CD4-positive, alpha-beta T cell treated with Interleukin-4 for 4 hours (primary cell): ENCODE results near the gene MAGEH1.
A peak's percentile ranks its signal among the peaks of the same experiment; 100 is the strongest.
"Not testable (repeated sequence)": the region's sequence is repeated elsewhere in the genome, so short reads cannot be mapped to it uniquely, and the experiment has no call there.

Experiments used
- DNase-seq: peaks from one replicate; pipeline ENCODE4 v3.0.0-alpha.2; 2020

Gene MAGEH1, protein sequence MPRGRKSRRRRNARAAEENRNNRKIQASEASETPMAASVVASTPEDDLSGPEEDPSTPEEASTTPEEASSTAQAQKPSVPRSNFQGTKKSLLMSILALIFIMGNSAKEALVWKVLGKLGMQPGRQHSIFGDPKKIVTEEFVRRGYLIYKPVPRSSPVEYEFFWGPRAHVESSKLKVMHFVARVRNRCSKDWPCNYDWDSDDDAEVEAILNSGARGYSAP

DNA sequence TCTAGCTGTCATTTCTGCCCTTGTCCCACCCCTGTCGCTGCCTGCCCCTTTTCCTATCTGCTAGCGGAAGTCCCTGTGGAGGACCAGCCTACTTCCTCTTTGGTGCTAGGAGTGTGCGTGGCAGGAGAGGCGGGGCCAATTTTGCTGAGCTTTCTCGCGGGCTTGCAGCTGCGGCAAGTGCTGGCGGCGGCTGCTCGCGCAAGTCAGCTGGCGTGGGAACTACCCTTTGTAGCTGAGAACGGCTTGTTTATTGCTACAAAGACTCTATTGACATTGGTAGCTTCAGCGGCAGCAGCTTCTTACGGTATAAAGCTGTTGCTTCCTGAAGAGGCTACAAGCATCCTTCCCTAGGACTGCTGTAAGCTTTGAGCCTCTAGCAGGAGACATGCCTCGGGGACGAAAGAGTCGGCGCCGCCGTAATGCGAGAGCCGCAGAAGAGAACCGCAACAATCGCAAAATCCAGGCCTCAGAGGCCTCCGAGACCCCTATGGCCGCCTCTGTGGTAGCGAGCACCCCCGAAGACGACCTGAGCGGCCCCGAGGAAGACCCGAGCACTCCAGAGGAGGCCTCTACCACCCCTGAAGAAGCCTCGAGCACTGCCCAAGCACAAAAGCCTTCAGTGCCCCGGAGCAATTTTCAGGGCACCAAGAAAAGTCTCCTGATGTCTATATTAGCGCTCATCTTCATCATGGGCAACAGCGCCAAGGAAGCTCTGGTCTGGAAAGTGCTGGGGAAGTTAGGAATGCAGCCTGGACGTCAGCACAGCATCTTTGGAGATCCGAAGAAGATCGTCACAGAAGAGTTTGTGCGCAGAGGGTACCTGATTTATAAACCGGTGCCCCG is at the start of gene MAGEH1:
Gene MAGEH1, plus strand, starts transcription at position 138 of the 843 bp plus-strand sequence. Its CDS starts 248 bp downstream, at position 386.
- DNase-seq = peak; percentile 81

DNA sequence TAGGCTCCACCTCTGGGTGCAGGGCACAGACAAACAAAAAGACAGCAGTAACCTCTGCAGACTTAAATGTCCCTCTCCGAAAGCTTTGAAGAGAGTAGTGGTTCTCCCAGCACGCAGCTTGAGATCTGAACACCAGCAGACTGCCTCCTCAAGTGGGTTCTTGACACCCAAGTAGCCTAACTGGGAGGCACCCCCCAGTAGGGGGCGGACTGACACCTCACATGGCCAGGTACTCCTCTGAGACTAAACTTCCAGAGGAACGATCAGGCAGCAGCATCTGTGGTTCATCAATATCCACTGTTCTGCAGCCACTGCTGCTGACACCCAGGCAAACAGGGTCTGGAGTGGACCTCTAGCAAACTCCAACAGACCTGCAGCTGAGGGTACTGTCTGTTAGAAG is 24.8 kb upstream of the MAGEH1 start:
- DNase-seq = peak; percentile 8

DNA sequence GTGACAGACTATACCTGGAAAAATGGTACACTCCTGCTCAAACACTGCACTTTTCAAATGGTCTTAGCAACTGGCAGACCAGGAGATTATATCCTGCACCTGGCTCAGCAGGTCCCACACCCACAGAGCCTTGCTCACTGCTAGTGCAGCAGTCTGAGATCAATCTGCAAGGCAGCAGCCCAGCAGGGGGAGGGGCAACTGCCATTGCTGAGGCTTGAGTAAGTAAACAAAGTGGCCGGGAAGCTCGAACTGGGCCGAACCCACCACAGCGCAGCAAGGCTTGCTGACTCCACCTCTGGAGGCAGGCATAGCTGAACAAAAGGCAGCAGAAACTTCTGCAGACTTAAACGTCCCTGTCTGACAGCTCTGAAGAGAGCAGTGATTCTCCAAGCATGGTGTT is 8.5 kb upstream of the MAGEH1 start:
- not testable (repeated sequence) for DNase-seq

DNA sequence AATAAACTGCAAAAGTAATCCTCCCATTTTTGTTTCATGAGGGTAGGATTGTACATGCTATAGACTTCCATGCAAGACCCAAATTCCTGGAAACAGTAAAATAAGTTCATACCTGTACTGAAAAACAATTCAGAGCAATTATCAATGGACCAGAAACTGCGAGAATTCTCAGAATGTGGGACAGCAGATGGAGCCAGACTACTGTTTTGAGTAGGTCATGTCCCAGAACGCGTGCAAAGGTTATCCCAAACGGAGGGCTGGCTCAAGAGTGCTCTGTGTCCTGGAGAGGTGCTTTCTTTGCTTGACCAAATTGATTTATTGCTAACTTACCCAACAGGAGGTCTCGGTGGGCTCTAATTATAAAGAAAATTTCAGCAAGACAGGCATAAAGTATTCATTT is 1.7 kb upstream of the MAGEH1 start:
- DNase-seq = no peak

DNA sequence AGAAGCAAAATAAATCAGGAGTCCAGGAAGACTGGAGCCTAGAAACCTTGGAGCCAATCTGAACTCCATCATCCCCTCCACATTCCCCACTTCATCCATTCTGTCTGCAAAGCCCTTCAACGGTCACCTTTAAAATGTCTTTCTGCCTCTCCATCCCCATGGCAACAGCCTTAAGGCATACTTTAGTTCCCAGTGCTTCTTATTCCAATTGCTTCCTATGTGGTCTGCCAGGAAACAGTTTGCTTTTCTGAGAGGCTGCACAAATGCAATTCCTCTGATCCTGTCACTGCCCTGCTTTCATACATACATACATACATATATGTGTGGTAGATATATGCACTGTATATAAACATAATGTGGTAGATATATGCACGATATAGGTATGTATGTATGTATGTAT is 786 bp upstream of the MAGEH1 start:
- DNase-seq = no peak

DNA sequence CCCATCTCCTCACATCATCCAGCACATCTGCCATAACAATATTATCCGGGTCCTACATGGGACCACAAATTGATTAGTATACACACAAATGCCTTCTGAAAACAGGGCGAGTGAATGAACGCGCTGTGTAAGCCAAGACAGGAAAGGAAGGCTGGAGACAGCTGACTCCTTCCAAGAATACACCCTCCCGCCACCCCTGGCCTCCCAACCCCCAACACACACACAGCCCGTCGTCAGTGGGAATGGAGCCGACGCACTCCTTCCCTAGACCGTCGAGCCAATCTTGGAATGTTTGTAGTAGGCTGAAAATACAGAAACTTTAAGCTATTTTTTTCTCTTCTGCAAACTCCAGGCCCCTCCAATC is 319 bp upstream of the MAGEH1 start:
- DNase-seq = no peak

DNA sequence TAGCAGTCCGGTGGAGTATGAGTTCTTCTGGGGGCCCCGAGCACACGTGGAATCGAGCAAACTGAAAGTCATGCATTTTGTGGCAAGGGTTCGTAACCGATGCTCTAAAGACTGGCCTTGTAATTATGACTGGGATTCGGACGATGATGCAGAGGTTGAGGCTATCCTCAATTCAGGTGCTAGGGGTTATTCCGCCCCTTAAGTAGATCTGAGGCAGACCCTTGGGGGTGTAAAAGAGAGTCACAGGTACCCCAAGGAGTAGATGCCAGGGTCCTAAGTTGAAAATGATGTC is 852 bp downstream of the MAGEH1 start:
- no peak for DNase-seq

DNA sequence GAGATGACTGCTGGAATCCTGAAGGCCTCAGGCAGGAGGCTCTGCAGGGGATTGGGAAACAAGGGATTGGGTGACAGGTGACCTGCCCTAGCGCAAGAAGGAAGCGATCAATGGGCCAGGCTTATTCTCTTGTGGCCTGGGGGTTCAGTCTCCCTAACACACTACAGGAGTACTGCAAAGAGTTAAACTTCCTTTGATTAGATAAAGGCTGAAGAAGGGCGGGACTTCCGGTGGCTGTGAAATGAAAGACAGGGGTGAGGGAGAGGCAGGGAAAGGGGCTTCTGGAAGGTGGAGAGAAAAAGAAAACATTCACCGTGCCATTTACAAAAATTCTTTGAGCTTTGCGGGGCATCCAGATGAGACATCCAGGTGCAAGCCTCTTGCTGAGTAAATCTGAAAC is 3.8 kb downstream of the MAGEH1 start:
- DNase-seq = not testable (repeated sequence)

DNA sequence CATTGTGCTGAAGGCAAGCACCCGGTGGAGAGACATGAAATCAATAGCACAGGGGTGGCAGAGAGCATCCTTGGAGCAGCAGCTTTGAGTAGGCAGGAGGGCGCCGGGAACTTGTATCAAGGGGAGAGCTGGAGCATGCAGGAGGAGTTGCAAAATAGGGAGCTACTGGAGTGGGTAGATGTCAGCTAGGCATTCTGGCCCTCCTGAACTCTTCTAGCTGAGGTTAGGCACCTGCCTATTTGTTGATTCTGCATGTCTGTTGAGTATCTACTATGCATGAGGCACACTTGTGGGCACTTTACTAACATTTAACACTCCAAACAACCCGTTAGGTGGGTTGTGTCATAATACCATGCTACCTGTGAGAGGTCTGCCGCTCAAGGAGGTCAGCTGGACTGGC is 7.5 kb downstream of the MAGEH1 start:
- not testable (repeated sequence) for DNase-seq

DNA sequence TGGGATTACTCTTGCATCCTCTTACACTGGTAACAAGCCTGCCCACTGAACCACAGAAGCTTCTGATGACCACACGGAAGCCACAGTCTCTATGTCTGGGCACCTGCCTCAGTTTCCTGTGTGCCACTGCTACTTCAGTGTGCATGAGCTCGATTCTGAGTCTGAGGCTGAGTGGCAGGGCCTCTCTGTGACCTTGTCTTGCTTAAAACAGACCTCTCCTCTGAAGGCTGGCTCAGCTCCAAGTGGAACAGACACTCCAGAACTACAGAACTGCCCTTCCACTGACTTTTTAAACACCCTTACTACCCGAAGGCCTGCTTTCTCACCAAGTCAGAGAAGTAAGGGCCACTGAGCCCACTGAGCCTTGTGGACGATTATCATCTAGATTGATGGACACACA is 8.0 kb downstream of the MAGEH1 start:
- not testable (repeated sequence) for DNase-seq

DNA sequence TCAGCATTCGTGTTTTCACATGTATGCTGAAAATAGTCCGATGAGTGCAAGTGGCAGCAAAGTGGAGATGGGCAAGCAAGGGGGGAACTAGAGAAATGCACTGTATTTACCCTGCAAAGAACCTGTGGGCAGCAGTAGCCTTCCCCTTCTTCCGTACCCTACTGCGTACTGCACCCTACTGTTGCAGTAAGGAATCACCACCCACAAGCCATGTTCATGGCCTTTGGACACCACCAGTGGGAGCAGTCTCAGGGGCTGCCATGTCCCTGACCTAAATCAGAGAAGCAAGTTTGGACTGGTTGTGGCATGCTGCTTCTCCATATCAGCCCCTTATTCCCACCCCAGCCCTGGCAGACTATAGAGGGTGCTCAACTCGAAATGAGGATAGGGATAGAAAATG is 12.1 kb downstream of the MAGEH1 start:
- not testable (repeated sequence) for DNase-seq

DNA sequence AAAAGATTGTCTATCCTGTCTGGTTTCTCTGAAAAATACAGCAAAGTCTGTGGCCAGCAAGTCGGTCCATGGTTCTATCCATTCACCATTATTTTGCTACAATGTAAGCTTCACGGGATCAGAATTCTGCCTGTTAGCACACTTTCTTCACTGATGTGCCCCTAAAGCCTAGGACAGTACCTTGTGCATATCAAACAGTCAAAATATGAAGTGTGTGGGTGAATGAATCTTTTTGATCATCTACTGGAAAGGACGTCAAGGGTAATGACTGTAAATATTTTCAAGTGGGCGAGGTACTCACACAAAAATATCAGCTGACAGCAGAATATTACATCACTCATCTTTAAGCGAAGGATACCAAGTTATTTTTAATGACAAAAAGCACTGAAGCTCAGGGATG is 13.2 kb downstream of the MAGEH1 start:
- DNase-seq = not testable (repeated sequence)

DNA sequence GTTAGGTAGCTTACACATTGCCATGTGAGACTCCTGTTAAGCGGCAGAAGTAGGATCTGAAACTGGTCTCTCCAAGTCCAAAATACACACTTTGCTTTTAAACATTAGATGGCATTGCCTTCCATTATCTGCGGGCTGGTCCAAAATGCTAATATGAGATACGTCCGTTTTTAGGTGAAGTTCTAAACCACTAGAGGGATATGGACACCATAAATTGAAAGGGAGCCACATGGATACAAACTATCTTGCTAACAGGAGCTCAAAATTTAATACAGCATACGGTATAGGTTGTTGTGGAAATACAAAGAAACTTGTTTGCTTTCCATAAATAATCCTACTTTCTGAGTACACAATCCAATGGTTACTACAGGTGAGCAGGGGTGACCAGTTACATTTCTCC is 13.9 kb downstream of the MAGEH1 start:
- DNase-seq = not testable (repeated sequence)

DNA sequence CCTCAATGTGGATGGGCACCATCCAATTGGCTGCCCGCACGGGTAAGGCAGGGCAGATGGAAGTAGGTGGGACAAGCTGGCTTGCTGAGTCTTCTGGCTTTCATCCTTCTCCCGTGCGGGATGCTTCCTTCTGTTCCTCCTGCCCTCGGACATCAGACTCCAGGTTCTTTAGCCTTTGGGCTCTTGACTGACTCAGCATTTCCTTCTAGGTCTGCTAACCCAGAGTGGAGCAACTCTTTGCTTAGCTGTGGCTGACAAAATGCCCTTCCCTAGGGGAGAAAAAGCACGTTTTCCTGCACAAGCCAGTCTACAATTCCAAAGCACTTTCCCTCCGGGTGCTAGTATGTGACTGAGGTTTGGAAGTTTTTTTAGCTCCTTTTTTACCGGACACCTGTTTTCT is 28.0 kb downstream of the MAGEH1 start:
- not testable (repeated sequence) for DNase-seq

DNA sequence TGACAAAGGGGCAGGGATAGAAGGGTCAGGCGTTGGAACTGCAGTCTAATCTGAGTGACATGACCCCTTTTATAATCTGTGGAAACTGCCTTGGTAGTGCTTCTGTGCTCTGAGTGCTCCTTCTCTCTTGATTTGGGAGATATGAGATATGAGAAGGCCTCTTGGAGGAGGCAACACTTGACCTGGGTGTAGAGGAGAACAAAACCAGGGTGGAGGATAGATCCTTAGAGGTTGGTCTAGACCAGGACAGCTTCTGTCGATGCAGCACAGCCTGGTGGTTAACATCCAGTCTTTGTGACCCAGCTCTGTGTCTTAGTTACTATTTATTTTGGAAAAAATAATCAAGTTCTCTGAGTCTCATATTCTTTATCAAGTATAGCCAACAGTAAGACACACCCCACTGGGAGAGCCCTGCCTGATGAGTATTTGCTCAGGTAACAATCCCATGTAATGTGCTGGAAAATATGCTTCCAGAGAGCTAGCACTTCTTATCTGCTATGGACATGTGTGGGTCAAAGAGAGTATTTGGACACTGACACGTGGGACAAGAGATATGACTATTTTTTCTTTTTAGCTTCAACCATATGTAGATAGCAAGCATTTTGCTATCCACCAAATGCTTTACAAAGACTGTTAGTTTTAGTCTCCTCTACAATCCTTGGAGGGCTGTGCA is 28.6 kb downstream of the MAGEH1 start:
- DNase-seq = no peak

DNA sequence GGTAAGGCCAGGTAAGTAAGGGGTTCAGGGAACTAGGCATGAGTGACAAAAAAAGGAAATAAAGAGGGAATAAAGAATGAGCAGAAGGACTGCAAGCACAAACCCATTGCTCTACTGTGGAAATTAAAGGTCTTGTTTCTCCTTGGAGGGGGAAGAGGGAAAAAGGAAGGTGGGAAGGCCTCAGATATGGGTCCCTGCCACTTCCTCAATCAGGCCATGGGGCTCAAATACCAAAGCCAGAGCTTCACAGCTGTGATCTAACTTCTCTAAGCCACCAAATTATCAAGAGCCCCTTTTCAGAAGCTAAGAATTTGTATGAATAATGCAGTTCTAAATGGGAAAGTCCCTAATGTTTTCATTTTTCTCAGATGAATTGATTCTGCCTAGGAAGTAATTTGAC is 33.0 kb downstream of the MAGEH1 start:
- no peak for DNase-seq

DNA sequence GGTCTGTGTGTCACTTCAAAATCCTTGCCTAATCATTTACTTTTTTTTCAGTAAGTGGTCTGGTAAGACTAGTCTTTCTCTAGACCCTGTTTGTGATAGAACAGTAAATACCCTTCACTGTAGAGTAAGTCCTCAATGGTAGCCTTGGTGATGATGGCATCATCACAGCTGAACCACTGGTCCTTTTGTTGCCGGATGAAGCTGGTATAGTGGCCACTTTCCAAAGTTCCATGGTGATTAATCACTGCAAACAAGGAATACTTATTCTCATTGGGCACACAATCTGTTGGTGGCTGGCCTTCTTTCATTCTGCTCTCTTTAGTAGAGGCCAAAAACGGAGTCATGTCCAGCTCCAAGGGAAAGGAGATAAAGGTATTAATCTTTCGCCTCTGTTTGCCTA is 34.8 kb downstream of the MAGEH1 start:
- no peak for DNase-seq

DNA sequence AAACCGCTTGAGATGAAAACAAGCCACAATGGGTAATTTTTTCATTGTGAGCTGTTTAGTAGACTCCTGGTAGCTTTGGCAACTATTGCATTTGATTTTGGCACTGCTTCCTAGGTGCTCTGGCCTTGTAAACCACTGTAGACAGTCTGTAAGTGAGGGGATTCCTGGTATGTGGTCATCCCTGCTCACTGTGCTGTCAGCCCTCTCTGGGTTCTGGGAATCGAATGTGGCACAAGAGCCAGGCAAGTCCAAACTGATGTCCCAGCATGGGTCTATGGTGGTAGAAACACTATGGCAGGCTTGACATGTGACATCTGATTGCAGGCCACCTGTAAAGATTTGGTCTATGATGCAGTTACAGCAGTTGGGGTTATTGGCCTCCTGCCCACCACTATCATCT is 35.2 kb downstream of the MAGEH1 start:
- no peak for DNase-seq

DNA sequence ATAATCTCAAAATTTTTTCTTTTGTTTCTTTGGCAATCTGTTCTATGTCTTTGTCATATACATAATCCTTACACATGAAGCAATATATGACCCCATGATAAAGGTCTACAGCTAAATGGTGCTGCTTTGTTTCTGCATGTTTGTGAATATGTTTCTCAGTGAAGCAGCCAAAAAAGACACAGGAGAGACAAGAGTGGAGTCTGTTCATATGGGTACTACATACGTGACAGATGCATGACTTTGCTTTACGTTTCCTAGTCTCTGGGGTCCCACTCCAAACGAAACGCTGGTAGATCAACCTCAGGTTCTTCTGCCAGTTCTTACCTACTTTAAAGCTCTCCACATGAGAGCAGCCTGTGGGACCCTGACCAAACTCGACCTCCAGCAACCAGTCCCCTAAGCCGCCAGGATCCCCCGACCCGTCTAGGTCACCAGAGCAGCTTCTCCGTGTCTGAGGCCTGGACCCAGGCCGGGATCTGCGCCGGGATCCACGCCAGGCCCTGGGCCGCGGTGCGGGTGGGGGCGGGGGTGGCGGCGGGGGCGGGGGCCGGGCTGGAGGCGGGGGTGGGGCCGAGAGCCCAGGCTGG is 36.2 kb downstream of the MAGEH1 start:
- no peak for DNase-seq

DNA sequence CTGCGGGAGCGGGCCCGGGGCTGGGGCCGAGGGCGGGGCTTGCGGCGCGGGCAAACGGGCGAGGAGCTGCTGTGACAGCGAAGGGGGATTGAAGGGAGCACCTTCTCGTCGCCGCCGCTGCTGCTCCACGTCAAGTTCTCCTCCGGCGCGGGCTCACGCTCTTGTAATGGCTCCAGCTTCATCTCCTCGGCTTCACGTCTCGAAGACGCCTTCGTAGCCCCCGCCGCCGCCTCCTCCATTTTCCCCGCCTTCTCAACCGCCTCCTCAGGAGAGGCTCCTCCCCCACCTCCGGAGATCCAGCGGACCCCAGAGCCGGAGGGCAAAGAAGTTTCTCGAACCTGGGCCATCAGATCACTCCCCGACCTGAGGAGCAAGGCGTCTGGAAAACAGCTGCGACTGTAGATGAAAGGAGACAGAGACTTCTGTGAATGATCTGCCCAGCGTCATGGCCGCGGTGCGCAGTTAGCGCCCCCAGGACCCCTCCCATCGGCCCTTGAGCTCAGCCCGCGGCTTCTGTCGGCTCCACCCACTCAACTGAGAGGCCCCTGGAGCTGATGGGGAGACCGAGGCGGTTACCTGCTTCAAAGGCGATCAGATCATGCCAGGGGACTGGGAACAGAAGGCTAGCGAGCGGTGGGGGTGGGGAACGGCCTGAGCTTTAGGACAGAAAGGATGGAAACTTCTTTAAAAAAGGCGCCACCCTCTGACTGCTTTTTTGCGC is 36.8 kb downstream of the MAGEH1 start:
- DNase-seq = peak; percentile 52

DNA sequence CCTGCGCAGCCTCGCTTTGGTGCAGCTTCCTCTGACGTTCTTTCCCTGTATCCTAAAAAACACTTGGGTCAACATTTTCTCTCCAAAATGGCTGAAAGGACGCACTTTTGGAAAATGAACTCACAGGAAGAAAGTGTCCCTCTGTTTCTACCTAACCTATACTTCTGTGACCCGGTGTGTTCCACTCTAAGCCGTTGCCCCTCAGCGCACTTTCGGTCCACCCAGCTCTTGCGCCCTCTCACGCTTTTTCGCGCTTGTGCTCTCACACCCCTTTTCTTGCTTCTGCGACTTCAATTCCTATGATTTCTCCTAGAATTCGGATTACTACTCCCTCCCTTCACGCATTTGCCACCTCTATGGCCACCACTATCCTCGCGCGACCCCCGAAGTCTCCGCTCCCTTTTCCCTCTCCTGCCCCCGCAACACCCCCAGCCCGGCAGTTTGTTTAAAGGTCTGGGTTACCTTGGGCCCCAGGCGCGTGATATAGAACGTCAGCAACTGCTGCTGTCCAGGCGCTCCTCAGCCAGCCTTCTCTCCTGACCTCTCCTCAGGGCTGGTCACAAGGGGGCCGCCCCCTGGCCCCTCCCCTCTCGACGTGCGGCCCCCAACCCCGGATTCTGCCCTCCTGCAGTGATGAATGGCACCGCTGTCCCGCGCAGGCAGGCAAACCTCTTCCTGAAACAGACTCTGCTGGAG is 37.5 kb downstream of the MAGEH1 start, which contains the start of gene USP51:
Gene USP51, minus strand, starts transcription at position 535 of the 696 bp plus-strand sequence. CDS start 909 bp downstream, outside the sequence.
- peak; percentile 25 for DNase-seq

DNA sequence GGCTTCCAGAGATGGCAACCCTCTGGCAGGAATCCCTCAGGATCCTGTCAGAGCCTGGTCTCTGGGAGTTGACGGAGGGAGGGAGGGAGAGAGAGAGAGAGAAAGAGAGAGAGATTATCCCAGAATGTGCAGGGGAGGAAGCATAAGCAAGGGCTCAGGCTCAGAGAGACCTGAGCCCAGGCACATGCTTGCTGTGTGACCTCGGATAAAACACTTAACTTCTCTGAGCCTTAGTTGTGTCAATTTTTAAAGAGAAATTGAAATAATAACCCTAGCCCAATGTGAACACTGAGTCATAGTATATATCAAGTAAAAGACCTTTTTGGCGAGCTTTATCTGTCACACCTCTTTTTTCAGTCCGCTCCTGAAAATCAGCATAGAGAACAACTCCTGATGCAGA is 38.2 kb downstream of the MAGEH1 start:
- DNase-seq = no peak
